Neuronal stem cell (in vitro differentiated cells): ENCODE results near the gene CDX2.

Experiments used
- DNase-seq: peaks from one replicate; pipeline ENCODE4 v3.0.0-alpha.2; 2013; ENCODE audit warnings: low spot score
- H2AFZ ChIP-seq: one replicate; pipeline ENCODE4 v1.6.1; 2013; ENCODE audit warnings: mild to moderate bottlenecking, low read length, inconsistent platforms
- H2AK5ac ChIP-seq: 2 replicates; pipeline ENCODE4 v1.6.1; 2013; ENCODE audit warnings: low read depth, mild to moderate bottlenecking, inconsistent platforms, low read length, moderate library complexity, mixed read lengths
- H2BK120ac ChIP-seq: 2 replicates; pipeline ENCODE4 v1.6.1; 2013; ENCODE audit warnings: low read depth, mild to moderate bottlenecking, inconsistent platforms, low read length, moderate library complexity, mixed read lengths
- H2BK12ac ChIP-seq: one replicate; pipeline ENCODE4 v1.6.1; 2013; ENCODE audit warnings: low read length, inconsistent platforms
- H2BK15ac ChIP-seq: 2 replicates; pipeline ENCODE4 v1.6.1; 2013; ENCODE audit warnings: mild to moderate bottlenecking, low read length, inconsistent platforms, mixed read lengths
- H2BK5ac ChIP-seq: one replicate; pipeline ENCODE4 v1.6.1; 2013; ENCODE audit warnings: inconsistent platforms, mild to moderate bottlenecking, low read length, moderate library complexity
- H3K14ac ChIP-seq: one replicate; pipeline ENCODE4 v1.6.1; 2013; ENCODE audit warnings: low read length, inconsistent platforms
- H3K18ac ChIP-seq: 2 replicates; pipeline ENCODE4 v1.6.1; 2013; ENCODE audit warnings: low read length, inconsistent platforms
- H3K23ac ChIP-seq: 2 replicates; pipeline ENCODE4 v1.6.1; 2013; ENCODE audit warnings: low read depth, mild to moderate bottlenecking, mixed read lengths, low read length, inconsistent platforms; ENCODE audit not compliant: poor library complexity
- H3K27ac ChIP-seq: replicated peaks from 3 replicates; pipeline ENCODE4 v1.5.1; 2013; ENCODE audit warnings: low read length, inconsistent platforms
- H3K27me3 ChIP-seq, 3 experiments: 2 replicates each; pipeline ENCODE4 v1.6.1; 2013; ENCODE audit warnings: low read length in 3 of 3, mild to moderate bottlenecking in 2 of 3, inconsistent platforms in 1 of 3, low read depth in 1 of 3, mixed read lengths in 1 of 3, moderate library complexity in 1 of 3; ENCODE audit not compliant: control insufficient read depth in 3 of 3, insufficient read depth in 3 of 3
- H3K36me3 ChIP-seq, 2 donors: replicated peaks in 1 of 2; 2 replicates each; pipeline ENCODE4 v1.6.1; 2013; ENCODE audit warnings: low read length in 2 of 2; ENCODE audit not compliant: control insufficient read depth in 2 of 2, insufficient read depth in 2 of 2
- H3K4ac ChIP-seq: 2 replicates; pipeline ENCODE4 v1.6.1; 2013; ENCODE audit warnings: inconsistent platforms, mild to moderate bottlenecking, low read length, moderate library complexity
- H3K4me1 ChIP-seq, 2 donors: 1 replicate in 1 of 2; 2 replicates in 1 of 2; pipeline ENCODE4 v1.6.1; 2013; ENCODE audit warnings: low read length in 2 of 2, low read depth in 1 of 2; ENCODE audit not compliant: control insufficient read depth in 2 of 2, insufficient read depth in 1 of 2
- H3K4me2 ChIP-seq: one replicate; pipeline ENCODE4 v1.6.1; 2013; ENCODE audit warnings: mild to moderate bottlenecking, low read length, inconsistent platforms; ENCODE audit not compliant: insufficient read depth, poor library complexity, severe bottlenecking
- H3K4me3 ChIP-seq, 2 donors: 2 replicates each; pipeline ENCODE4 v1.5.1; 2013; ENCODE audit warnings: low read length in 2 of 2, mild to moderate bottlenecking in 2 of 2, inconsistent platforms in 1 of 2, moderate library complexity in 1 of 2
- H3K79me1 ChIP-seq: one replicate; pipeline ENCODE4 v1.6.1; 2013; ENCODE audit warnings: low read depth, mild to moderate bottlenecking, inconsistent platforms, low read length, moderate library complexity
- H3K9ac ChIP-seq: one replicate; pipeline ENCODE4 v1.6.1; 2013; ENCODE audit warnings: mild to moderate bottlenecking, low read depth, low read length, inconsistent platforms; ENCODE audit not compliant: poor library complexity
- H3K9me3 ChIP-seq, 2 donors: replicated peaks in 1 of 2; 2 replicates each; pipeline versions ENCODE3 to v1.6.1; 2013; ENCODE audit warnings: low read length in 2 of 2, mild to moderate bottlenecking in 2 of 2, inconsistent platforms in 1 of 2, low read depth in 1 of 2, mixed read lengths in 1 of 2, moderate library complexity in 1 of 2; ENCODE audit not compliant: control insufficient read depth in 2 of 2, insufficient read depth in 1 of 2
- H4K8ac ChIP-seq: one replicate; pipeline ENCODE4 v1.6.1; 2013; ENCODE audit warnings: low read depth, mild to moderate bottlenecking, inconsistent platforms, low read length, moderate library complexity
- H4K91ac ChIP-seq: one replicate; pipeline ENCODE4 v1.6.1; 2013; ENCODE audit warnings: low read length, low read depth, mild to moderate bottlenecking, inconsistent platforms; ENCODE audit not compliant: poor library complexity
- WGBS, 2 donors: extraction: QIAGEN DNeasy Blood & Tissue Kit; methylation state at CpG; one replicate each; pipeline ENCODE4 v1.1.7; 2013; ENCODE audit warnings: missing lambda C conversion rate in 2 of 2, mixed read lengths in 1 of 2; ENCODE audit not compliant: insufficient read length in 2 of 2, insufficient replicate concordance in 1 of 2; ENCODE audit errors: extremely low coverage in 2 of 2; 5-methylcytosine and 5-hydroxymethylcytosine counted together

The CDX2 gene

DNA sequence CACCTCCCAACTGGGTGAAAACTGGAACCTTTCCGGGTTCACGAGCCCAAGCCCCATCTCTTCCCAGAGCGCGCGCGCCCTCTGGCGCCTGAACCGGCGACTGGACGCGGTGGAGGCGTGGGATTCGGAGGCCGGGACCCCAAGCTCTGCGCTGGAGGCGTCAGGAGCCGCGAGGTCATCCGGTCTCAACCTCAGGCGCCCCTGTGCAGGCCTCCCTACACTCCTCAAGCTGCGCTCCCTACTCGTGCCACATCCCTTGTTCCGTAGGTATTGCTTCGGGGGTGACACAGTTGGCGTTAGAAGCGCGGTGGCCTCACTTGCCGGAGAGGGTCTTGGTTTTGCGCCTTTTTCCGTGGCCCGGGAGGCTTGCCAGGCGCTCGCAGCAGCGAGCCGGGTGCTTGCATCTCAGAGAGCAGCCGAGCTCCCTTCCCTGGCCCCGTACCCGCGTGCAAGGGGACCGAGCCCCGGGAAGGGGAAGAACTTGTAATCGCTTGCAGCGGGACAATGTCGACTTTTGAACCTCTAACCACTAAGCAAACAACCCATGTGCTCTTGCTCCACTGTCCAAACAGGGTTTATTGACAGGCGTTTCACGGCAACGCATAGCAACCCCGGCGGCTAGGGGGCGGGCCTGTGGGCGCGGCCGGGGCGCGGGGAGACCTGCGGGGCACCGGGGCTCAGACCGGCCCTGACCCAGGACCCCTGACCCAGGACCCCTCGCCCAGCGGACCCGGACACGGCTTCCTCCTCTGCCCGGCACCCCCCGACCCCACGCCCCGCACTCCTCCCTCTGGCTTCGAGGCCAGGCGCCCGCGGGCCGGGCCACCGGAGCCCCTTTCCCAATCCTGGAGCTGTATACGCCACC, 8.5 kb downstream of the CDX2 start:
- no CpG with 5 or more reads among the region's 73 CpGs for WGBS, 2 donors
- Histone ChIP-seq H3K36me3 (no peaks in the 10 kb centered on the region), H3K79me1 (no peaks in the 10 kb centered on the region), H2BK12ac (peak overlapping the region; percentile 46), H3K23ac (peak overlapping the region; percentile 25), H2BK5ac (no peak overlapping the region), H3K4me1 (peaks cover 0 to 4% of the 10 kb centered on the region in 2 donors), H4K8ac (no peak overlapping the region), H3K27ac (no peak overlapping the region), H3K27me3 (peaks cover 41 to 99% (median 91%) of the 10 kb centered on the region in 3 experiments), H2BK120ac (no peak overlapping the region), H3K4me3 (no peak overlapping the region), H3K9me3 (no peaks in the 10 kb centered on the region), H3K9ac (no peak overlapping the region), H3K4me2 (peak overlapping the region; percentile 56), H4K91ac (no peak overlapping the region), H3K14ac (no peak overlapping the region), H3K4ac (no peak overlapping the region), H2AK5ac (no peak overlapping the region), H2BK15ac (no peak overlapping the region), H3K18ac (peak overlapping the region; percentile 75), H2AFZ (peak overlapping the region; percentile 81)
- no peak for DNase-seq

- Histone ChIP-seq H3K4me1 (peaks cover 0 to 4% of the 10 kb centered on the region in 2 donors), H3K23ac (no peak overlapping the region), H2BK5ac (no peak overlapping the region), H3K9ac (no peak overlapping the region), H2BK15ac (no peak overlapping the region), H3K4me3 (no peak overlapping the region), H3K36me3 (no peaks in the 10 kb centered on the region), H3K14ac (no peak overlapping the region), H2AK5ac (no peak overlapping the region), H3K79me1 (no peaks in the 10 kb centered on the region), H2AFZ (peak overlapping the region; percentile 81), H3K27me3 (peaks cover 37 to 99% (median 89%) of the 10 kb centered on the region in 3 experiments), H3K18ac (peak overlapping the region; percentile 75), H4K91ac (no peak overlapping the region), H4K8ac (no peak overlapping the region), H2BK120ac (no peak overlapping the region), H2BK12ac (no peak overlapping the region), H3K27ac (no peak overlapping the region), H3K9me3 (no peaks in the 10 kb centered on the region), H3K4ac (no peak overlapping the region), H3K4me2 (peak overlapping the region; percentile 56)
- WGBS, 2 donors = no CpG with 5 or more reads among the region's 14 CpGs
- no peak for DNase-seq
Observed at GRCh38 chr13:27959976-27960361, 9.1 kb downstream of the CDX2 start.

- no peak overlapping the region for H2BK5ac ChIP-seq
- no peak overlapping the region for H4K8ac ChIP-seq
- H3K4me2 ChIP-seq = no peak overlapping the region
- no peak overlapping the region for H3K27ac ChIP-seq
- H3K79me1 ChIP-seq = no peaks in the 10 kb centered on the region
- H3K36me3 ChIP-seq = no peaks in the 10 kb centered on the region
- no peak for DNase-seq
- H2AFZ ChIP-seq = no peak overlapping the region
- H3K14ac ChIP-seq = no peak overlapping the region
- WGBS, 2 donors = no CpG with 5 or more reads among the region's 5 CpGs
- H3K4me3 ChIP-seq = no peak overlapping the region
- H2BK12ac ChIP-seq = no peak overlapping the region
- peaks cover 0 to 4% of the 10 kb centered on the region in 2 donors for H3K4me1 ChIP-seq
- no peak overlapping the region for H2BK15ac ChIP-seq
- no peak overlapping the region for H3K4ac ChIP-seq
- H2BK120ac ChIP-seq = no peak overlapping the region
- peaks cover 28 to 97% (median 81%) of the 10 kb centered on the region in 3 experiments for H3K27me3 ChIP-seq
- H2AK5ac ChIP-seq = no peak overlapping the region
- no peaks in the 10 kb centered on the region for H3K9me3 ChIP-seq
- H3K18ac ChIP-seq = no peak overlapping the region
- no peak overlapping the region for H3K23ac ChIP-seq
- H3K9ac ChIP-seq = no peak overlapping the region
- no peak overlapping the region for H4K91ac ChIP-seq
Observed at GRCh38 chr13:27956576-27957300, 12.4 kb downstream of the CDX2 start.

GRCh38 chr13:27955014-27955591, 14.0 kb downstream of the CDX2 start:
- H3K27ac ChIP-seq = no peak overlapping the region
- H3K4me3 ChIP-seq = no peak overlapping the region
- no peak overlapping the region for H2BK120ac ChIP-seq
- 100% methylated on average over 2 of the region's 11 CpGs; no CpG with 5 or more reads in 1 of the 2 donors for WGBS, 2 donors
- no peak overlapping the region for H3K14ac ChIP-seq
- H3K27me3 ChIP-seq = peaks cover 18 to 84% (median 67%) of the 10 kb centered on the region in 3 experiments
- no peak overlapping the region for H2AK5ac ChIP-seq
- H3K4ac ChIP-seq = no peak overlapping the region
- no peak for DNase-seq
- H4K91ac ChIP-seq = no peak overlapping the region
- no peaks in the 10 kb centered on the region for H3K36me3 ChIP-seq
- no peaks in the 10 kb centered on the region for H3K79me1 ChIP-seq
- no peak overlapping the region for H3K18ac ChIP-seq
- no peak overlapping the region for H3K23ac ChIP-seq
- H3K4me1 ChIP-seq = no peaks in the 10 kb centered on the region
- H3K4me2 ChIP-seq = no peak overlapping the region
- no peak overlapping the region for H2BK15ac ChIP-seq
- no peak overlapping the region for H3K9ac ChIP-seq
- H3K9me3 ChIP-seq = no peaks in the 10 kb centered on the region
- H2BK5ac ChIP-seq = no peak overlapping the region
- H2AFZ ChIP-seq = no peak overlapping the region
- no peak overlapping the region for H4K8ac ChIP-seq
- H2BK12ac ChIP-seq = no peak overlapping the region
